Retinal pigment epithelial cell (primary cell): ENCODE measurements around the gene APLP2.

ENCODE experiments used
- DNase-seq: peaks from one replicate; pipeline ENCODE4 v3.0.0-alpha.2; 2010; ENCODE audit warnings: low read depth
- H3K4me3 ChIP-seq: 2 replicates; pipeline ENCODE4 v1.5.1; 2011; ENCODE audit warnings: mild to moderate bottlenecking, low read length, control low read depth, moderate library complexity
- TF ChIP-seq, protein P1 (sequence below): conservative IDR thresholded peaks from 2 replicates; pipeline ENCODE4 v1.5.1; 2011; ENCODE audit warnings: low read depth, low read length, control low read depth, inconsistent platforms

Gene APLP2

DNA sequence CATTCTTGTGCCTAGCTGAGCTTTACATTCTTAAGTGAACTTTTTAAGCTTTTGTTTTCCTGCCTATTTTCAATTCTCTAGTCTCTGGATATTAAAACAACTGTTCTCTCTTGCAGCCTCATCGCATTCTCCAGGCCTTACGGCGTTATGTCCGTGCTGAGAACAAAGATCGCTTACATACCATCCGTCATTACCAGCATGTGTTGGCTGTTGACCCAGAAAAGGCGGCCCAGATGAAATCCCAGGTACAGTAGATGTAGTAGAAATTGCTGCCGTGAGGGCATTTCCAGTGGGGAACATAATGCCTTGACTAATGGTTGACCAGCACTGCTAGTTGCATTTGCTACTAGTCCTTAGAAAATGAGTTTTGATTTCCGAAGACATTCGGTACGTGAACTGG, 60.2 kb downstream of the APLP2 start:
- no peak overlapping the region for H3K4me3 ChIP-seq
- DNase-seq: no peak
- TF ChIP-seq, protein P1, sequence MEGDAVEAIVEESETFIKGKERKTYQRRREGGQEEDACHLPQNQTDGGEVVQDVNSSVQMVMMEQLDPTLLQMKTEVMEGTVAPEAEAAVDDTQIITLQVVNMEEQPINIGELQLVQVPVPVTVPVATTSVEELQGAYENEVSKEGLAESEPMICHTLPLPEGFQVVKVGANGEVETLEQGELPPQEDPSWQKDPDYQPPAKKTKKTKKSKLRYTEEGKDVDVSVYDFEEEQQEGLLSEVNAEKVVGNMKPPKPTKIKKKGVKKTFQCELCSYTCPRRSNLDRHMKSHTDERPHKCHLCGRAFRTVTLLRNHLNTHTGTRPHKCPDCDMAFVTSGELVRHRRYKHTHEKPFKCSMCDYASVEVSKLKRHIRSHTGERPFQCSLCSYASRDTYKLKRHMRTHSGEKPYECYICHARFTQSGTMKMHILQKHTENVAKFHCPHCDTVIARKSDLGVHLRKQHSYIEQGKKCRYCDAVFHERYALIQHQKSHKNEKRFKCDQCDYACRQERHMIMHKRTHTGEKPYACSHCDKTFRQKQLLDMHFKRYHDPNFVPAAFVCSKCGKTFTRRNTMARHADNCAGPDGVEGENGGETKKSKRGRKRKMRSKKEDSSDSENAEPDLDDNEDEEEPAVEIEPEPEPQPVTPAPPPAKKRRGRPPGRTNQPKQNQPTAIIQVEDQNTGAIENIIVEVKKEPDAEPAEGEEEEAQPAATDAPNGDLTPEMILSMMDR: no peak

- H3K4me3 ChIP-seq: no peak overlapping the region
- DNase-seq: no peak
- TF ChIP-seq, protein P1: peak; percentile 84
Measured at GRCh38 chr11:130131961-130132850, 62.5 kb downstream of the APLP2 start.

DNA sequence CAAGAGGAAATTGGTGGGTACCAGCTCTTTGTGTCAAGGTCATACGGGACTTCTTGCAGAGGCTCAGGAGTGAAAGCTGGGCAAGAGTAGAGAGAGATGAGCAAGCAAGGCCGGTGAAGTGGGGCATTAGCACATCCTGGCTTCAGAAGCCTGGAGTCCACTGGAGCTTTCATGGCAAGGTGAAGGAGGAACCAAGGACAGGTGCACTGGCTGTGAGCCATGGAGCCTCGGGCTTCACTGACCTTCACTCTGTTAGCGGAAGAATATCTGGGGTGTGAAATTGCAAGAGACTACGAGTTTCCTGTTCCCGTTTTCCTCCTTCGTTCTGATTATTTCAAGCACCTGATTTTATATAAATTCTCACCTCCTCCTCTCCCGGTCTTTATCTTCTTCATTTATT, 64.0 kb downstream of the APLP2 start:
- TF ChIP-seq, protein P1: no peak
- H3K4me3 ChIP-seq: no peak overlapping the region
- no peak for DNase-seq

GRCh38 chr11:130136107-130136506, 66.4 kb downstream of the APLP2 start:
- no peak overlapping the region for H3K4me3 ChIP-seq
- no peak for DNase-seq
- TF ChIP-seq, protein P1: no peak

DNA sequence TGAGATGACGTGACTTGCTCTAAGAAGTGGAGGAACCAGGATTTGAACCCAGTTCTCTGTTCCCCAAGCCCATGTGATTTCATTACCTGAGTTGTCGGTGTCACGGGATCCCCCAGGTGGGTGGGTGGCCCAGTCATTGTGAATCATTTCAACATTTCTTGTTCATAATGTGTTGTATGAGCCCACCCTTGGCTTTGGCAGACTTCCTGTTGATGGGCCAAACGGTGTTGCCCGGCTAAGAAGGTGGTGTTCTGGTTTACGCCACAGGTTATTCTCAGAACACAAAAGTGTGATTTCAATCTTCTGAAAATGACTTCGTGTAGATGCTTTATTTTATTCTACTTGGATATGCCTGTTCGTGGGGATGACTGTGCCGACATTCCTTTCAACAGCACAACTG, 68.3 kb downstream of the APLP2 start:
- no peak overlapping the region for H3K4me3 ChIP-seq
- TF ChIP-seq, protein P1: no peak
- no peak for DNase-seq

- DNase-seq: no peak
- TF ChIP-seq, protein P1: no peak
- H3K4me3 ChIP-seq: no peak overlapping the region
Measured at GRCh38 chr11:130139401-130139800, 69.7 kb downstream of the APLP2 start.

GRCh38 chr11:130141561-130142341, 72.1 kb downstream of the APLP2 start:
- no peak overlapping the region for H3K4me3 ChIP-seq
- TF ChIP-seq, protein P1: no peak
- no peak for DNase-seq
